ENCODE measurements around the gene ZNF487. TPM values are rescaled to one million over a fixed set of nuclear protein-coding genes. Genes with fewer than 3 reads are reported as not detected.

Gene ZNF487
- total and polyA plus RNA-seq, 2 of the 13 experiments (the other 11 are each of a cell fraction or from before 2014, with no cell fraction given): 7.4 to 8.8 TPM

GRCh38 chr10:43396928-43397624 lies 39.8 kb upstream of the ZNF487 start (continued):
- TF ChIP-seq ZNF337 (CRISPR knock-in tag; IDR thresholded peaks at IDR 0.05; ENCODE audit: borderline replicate concordance, low read depth): no peak; the same call in 1 of the 2 replicates
- no peak for TF ChIP-seq ZNF530 (CRISPR knock-in tag; IDR thresholded peaks at IDR 0.05; ENCODE audit: low read depth)
- TF ChIP-seq SP2 (CRISPR knock-in tag; IDR thresholded peaks at IDR 0.05): peak; percentile 69
- TF ChIP-seq ZBTB25 (CRISPR knock-in tag; IDR thresholded peaks at IDR 0.05): peak; percentile 96
- no peak for TF ChIP-seq FOXM1 (CRISPR knock-in tag; IDR thresholded peaks at IDR 0.05)
- TF ChIP-seq ZSCAN12 (CRISPR knock-in tag; IDR thresholded peaks at IDR 0.05): no peak; the same call in 1 of the 2 replicates
- no peak for TF ChIP-seq ZNF883 (CRISPR knock-in tag; IDR thresholded peaks at IDR 0.05; ENCODE audit: not compliant biosample characterization)
- TF ChIP-seq ISL2 (CRISPR knock-in tag; IDR thresholded peaks at IDR 0.05): peak; percentile 57; the same call in 1 of the 2 replicates
- peak; percentile 77; the same call in 1 of the 2 replicates for TF ChIP-seq SNAPC2 (CRISPR knock-in tag; IDR thresholded peaks at IDR 0.05)
- TF ChIP-seq ARNTL (CRISPR knock-in tag; IDR thresholded peaks at IDR 0.05): peak; percentile 92
- peak; percentile 80 for TF ChIP-seq IKZF5 (CRISPR knock-in tag; IDR thresholded peaks at IDR 0.05)
- peak; percentile 44; the same call in 1 of the 2 replicates for TF ChIP-seq MLXIP (CRISPR knock-in tag; IDR thresholded peaks at IDR 0.05; ENCODE audit: borderline replicate concordance)
- TF ChIP-seq GTF2F1 (IDR thresholded peaks at IDR 0.05; ENCODE audit: low read length): 0 out of 2 replicates have a peak, but pooled peaks have one; percentile 34
- no peak for TF ChIP-seq PAF1 (CRISPR knock-in tag; IDR thresholded peaks at IDR 0.05)
- TF ChIP-seq SCMH1 (CRISPR knock-in tag; IDR thresholded peaks at IDR 0.05; ENCODE audit: borderline replicate concordance): no peak
- peak; percentile 43 for TF ChIP-seq ZNF547 (CRISPR knock-in tag; IDR thresholded peaks at IDR 0.05)
- peak; percentile 74; the same call in 1 of the 2 replicates for TF ChIP-seq KDM5B (CRISPR knock-in tag; IDR thresholded peaks at IDR 0.05; ENCODE audit: borderline replicate concordance)
- TF ChIP-seq STAT5B (CRISPR knock-in tag; IDR thresholded peaks at IDR 0.05): peak; percentile 16; the same call in 1 of the 2 replicates
- peak; percentile 35; the same call in 1 of the 2 replicates for TF ChIP-seq HMG20A (CRISPR knock-in tag; IDR thresholded peaks at IDR 0.05; ENCODE audit: borderline replicate concordance)
- TF ChIP-seq NBN (conservative IDR thresholded peaks at IDR 0.05): no peak
- TF ChIP-seq NFE2L2 (IDR thresholded peaks at IDR 0.05; ENCODE audit: low read length): no peak
- TF ChIP-seq ATF1 (CRISPR knock-in tag; IDR thresholded peaks at IDR 0.05): no peak
- no peak for TF ChIP-seq DBP (CRISPR knock-in tag; IDR thresholded peaks at IDR 0.05; ENCODE audit: not compliant biosample characterization)
- no peak for TF ChIP-seq TP53 (CRISPR knock-in tag; conservative IDR thresholded peaks at IDR 0.05)

Data from HepG2 (cell line).